ENCODE measurements around the gene POLG2.

DNA sequence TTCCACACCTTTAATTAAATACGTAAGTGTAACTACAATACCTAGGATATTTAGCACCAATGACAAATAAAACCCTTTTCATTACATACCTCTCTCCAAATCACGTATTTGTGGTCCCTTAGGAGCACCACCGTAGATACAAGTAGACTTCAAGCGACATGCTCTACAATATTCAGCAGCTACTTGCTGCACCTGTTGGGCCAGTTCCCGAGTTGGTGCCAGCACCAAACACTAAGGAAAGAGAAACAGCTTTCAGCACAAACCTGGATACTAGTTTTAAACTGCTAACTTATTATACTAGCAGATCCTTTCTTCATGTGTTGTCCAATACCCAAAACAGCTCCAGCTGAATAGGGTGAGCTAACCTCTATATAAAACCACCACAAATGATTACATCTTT, 6.5 kb upstream of the POLG2 start:
- TF ChIP-seq POLR2A (IDR thresholded peaks at IDR 0.05) (no peak), CTCF (IDR thresholded peaks at IDR 0.05) (no peak)

All from tibial nerve (tissue), 3 donors.